Hepatocyte (in vitro differentiated cells): ENCODE measurements around the gene CDKL5.

Source experiments
- CTCF ChIP-seq: fragments of 200-600 bp; sonication (generic); IDR thresholded peaks from 2 replicates; pipeline ENCODE4 v1.5.1; 2016; ENCODE audit warnings: antibody characterized with exemption, mild to moderate bottlenecking; ENCODE audit not compliant: poor library complexity
- EZH2 ChIP-seq: fragments of 200-600 bp; sonication (generic); IDR thresholded peaks from 2 replicates; pipeline ENCODE4 v1.6.1; 2016; ENCODE audit warnings: antibody characterized with exemption, mild to moderate bottlenecking, borderline replicate concordance
- EZH2phosphoT487 ChIP-seq: fragments of 200-600 bp; sonication (generic); IDR thresholded peaks from one replicate; pipeline ENCODE4 v1.6.1; 2018; ENCODE audit warnings: antibody characterized with exemption, mild to moderate bottlenecking, low read depth, moderate library complexity; ENCODE audit not compliant: unreplicated experiment, severe bottlenecking

GRCh38 chrX:18650662-18651061 lies 225.3 kb downstream of the CDKL5 start:
- TF ChIP-seq CTCF (no peak), EZH2phosphoT487 (no peak), EZH2 (no peak)
